ENCODE results near the gene STXBP6.
"Not testable (repeated sequence)": the region's sequence is repeated elsewhere in the genome, so short reads cannot be mapped to it uniquely, and the experiment has no call there.

The STXBP6 gene

DNA sequence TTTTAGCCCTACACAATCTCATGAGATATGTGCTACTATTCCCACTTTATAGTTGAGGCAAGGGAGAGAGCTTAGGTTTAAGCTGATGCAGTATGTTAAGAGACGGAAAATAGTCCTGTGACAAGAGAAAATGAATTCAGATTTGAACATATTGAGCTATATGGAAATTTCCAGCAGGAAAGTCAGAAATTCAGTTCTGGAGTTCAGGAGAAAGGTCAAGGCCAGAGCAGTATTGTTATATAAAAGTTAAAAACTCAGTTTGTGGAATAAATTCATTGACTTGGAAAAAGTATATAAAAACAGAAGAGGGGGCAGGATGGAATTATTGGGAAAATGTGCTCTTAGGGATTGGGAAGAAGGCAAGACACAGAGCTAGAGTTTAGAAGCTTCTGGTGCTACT lies 248.9 kb downstream of the STXBP6 start:
- no peak for DNase-seq (ENCODE audit: low spot score)

DNA sequence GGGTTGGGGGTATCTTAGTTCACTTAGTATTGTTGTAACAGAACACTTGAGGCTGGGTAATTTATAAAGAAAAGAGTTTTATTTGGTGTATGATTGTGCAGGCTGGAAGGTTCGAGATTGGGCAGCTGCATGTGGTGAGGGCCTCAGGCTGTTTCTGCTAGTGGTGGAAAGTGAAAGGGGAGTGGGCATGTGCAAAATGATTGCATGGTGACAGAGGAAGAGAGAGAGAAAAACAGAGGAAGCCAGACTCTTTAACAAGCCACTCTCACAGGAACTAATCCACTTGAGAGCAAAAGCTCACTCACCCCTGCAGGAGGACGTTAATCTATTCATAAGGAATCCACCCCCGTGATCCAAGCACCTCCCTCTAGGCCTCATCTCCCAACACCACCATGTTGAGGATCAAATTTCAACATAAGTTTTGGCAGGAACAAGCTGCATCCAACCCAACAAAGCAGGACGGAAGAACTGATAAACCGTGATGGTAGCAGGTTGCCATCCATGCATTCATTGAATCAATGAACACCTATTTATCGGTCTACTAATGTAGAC lies 251.0 kb downstream of the STXBP6 start:
- DNase-seq (ENCODE audit: low spot score), result no peak

DNA sequence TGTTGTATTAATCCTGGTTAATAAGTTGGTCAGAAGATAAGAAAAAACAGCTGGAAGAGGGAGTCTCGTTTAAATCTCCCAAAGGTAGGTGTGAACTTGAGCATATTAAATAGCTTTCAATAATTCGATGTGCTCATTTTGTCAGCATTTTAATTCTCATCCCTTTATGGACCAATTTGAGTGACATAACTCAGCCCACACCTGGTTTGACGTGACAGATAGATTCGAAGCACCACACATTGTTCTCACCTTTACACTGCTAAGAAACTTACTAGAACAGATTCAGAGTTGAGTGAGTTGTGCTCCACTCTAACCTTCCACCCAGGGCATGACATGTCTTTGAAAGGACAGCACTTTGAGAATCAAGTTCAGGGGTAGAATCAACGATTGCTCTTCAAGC lies 254.5 kb downstream of the STXBP6 start:
- DNase-seq (ENCODE audit: low spot score), result no peak

GRCh38 chr14:24794644-24795305 lies 255.2 kb downstream of the STXBP6 start:
- no peak for DNase-seq (ENCODE audit: low spot score)

- DNase-seq (ENCODE audit: low spot score), result no peak
These were observed 259.8 kb downstream of the STXBP6 start for GRCh38 chr14:24790196-24790595.

GRCh38 chr14:24789378-24789884 lies 260.5 kb downstream of the STXBP6 start:
- DNase-seq (ENCODE audit: low spot score), result no peak

- no peak for DNase-seq (ENCODE audit: low spot score)
These were observed 264.2 kb downstream of the STXBP6 start for GRCh38 chr14:24785698-24786097.

GRCh38 chr14:24784981-24785380 lies 265.0 kb downstream of the STXBP6 start:
- no peak for DNase-seq (ENCODE audit: low spot score)

- no peak for DNase-seq (ENCODE audit: low spot score)
These were observed 266.2 kb downstream of the STXBP6 start for GRCh38 chr14:24783791-24784190.

DNA sequence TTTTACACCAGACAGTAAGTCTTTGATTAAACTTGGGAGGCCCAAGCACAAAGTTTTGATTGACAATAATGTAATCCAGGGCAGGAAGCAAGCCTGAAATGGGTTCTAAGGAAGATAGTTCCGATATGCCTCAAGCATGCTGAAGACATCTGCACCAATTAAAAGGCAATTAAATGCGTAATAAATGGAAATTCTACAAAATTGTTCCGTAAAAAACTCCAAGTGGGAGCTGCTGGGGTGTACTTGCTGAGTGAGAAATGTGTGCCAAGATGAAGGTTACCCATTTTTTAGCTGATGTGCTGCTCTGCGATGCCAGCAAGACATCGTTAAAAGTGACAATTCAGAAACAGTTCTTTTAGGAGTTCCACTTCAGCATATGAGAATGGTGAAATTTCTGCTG lies 269.7 kb downstream of the STXBP6 start:
- DNase-seq (ENCODE audit: low spot score), result no peak

- no peak for DNase-seq (ENCODE audit: low spot score)
These were observed 272.3 kb downstream of the STXBP6 start for GRCh38 chr14:24777678-24778077.

GRCh38 chr14:24775950-24776349 lies 274.0 kb downstream of the STXBP6 start:
- DNase-seq (ENCODE audit: low spot score), result no peak

- DNase-seq (ENCODE audit: low spot score), result no peak
These were observed 275.6 kb downstream of the STXBP6 start for GRCh38 chr14:24774187-24774915.

DNA sequence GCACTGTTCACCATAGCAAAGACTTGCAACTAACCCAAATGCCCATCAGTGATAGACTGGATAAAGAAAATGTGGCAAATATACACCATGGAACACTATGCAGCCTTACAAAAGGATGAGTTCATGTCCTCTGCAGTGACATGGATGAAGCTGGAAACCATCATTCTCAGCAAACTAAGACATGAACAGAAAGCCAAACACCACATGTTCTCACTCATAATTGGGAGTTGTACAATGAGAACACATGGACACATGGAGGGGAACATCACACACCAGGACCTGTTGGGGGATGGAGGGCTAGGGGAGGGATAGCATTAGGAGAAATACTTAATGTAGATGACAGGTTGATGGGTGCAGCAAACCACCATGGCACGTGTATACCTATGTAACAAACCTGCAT lies 276.4 kb downstream of the STXBP6 start:
- not testable (repeated sequence) for DNase-seq (ENCODE audit: low spot score)

GRCh38 chr14:24766434-24766833 lies 283.5 kb downstream of the STXBP6 start:
- no peak for DNase-seq (ENCODE audit: low spot score)

GRCh38 chr14:24761141-24761540 lies 288.8 kb downstream of the STXBP6 start:
- DNase-seq (ENCODE audit: low spot score), result no peak

All from activated CD4-positive, alpha-beta T cell treated with anti-CD3 and anti-CD28 coated beads, Interleukin-2, Interleukin-4, amounts not matched to agents 100 ng/mL and 50 ng/mL, durations not matched to agents 16 hours and 8 hours (primary cell).